H9 (cell line): Measurements from ENCODE around the gene FRS3. TPM values are rescaled to one million over a fixed set of nuclear protein-coding genes. Genes with fewer than 3 reads are reported as not detected.

ENCODE experiments used
- DNase-seq: peaks from one replicate; pipeline ENCODE4 v3.0.0-alpha.2; 2017
- H2AFZ ChIP-seq: one replicate; pipeline ENCODE4 v1.6.1; 2013; ENCODE audit warnings: mild to moderate bottlenecking, low read length, control low read depth, moderate library complexity
- H2AK5ac ChIP-seq: 2 replicates; pipeline ENCODE4 v1.6.1; 2013; ENCODE audit warnings: low read length, control low read depth, mixed read lengths; ENCODE audit not compliant: insufficient read length
- H2BK120ac ChIP-seq: one replicate; pipeline ENCODE4 v1.6.1; 2013; ENCODE audit warnings: low read depth, mild to moderate bottlenecking, low read length, control low read depth, inconsistent platforms; ENCODE audit not compliant: poor library complexity, severe bottlenecking
- H2BK12ac ChIP-seq: 2 replicates; pipeline ENCODE4 v1.6.1; 2013; ENCODE audit warnings: low read length, control low read depth, mixed read lengths, low read depth; ENCODE audit not compliant: insufficient read length
- H2BK15ac ChIP-seq: 2 replicates; pipeline ENCODE4 v1.6.1; 2013; ENCODE audit warnings: low read depth, low read length, control low read depth
- H2BK20ac ChIP-seq: one replicate; pipeline ENCODE4 v1.6.1; 2013; ENCODE audit warnings: low read depth, mild to moderate bottlenecking, low read length, control low read depth, inconsistent platforms; ENCODE audit not compliant: poor library complexity, severe bottlenecking
- H2BK5ac ChIP-seq: 2 replicates; pipeline ENCODE4 v1.6.1; 2013; ENCODE audit warnings: low read length, control low read depth, mixed read lengths; ENCODE audit not compliant: insufficient read length
- H3K14ac ChIP-seq: 2 replicates; pipeline ENCODE4 v1.6.1; 2013; ENCODE audit warnings: low read length, control low read depth; ENCODE audit not compliant: insufficient read depth
- H3K18ac ChIP-seq: 2 replicates; pipeline ENCODE4 v1.6.1; 2013; ENCODE audit warnings: low read depth, mild to moderate bottlenecking, mixed read lengths, low read length, control low read depth; ENCODE audit not compliant: insufficient read length
- H3K23ac ChIP-seq: 2 replicates; pipeline ENCODE4 v1.6.1; 2013; ENCODE audit warnings: low read length, control low read depth, mixed read lengths, low read depth; ENCODE audit not compliant: insufficient read length
- H3K23me2 ChIP-seq: 2 replicates; pipeline ENCODE4 v1.6.1; 2013; ENCODE audit warnings: low read depth, mild to moderate bottlenecking, mixed read lengths, low read length, control low read depth; ENCODE audit not compliant: insufficient read length, poor library complexity, severe bottlenecking
- H3K27ac ChIP-seq: 2 replicates; pipeline ENCODE4 v1.5.1; 2013; ENCODE audit warnings: low read length, control low read depth, mixed read lengths, low read depth; ENCODE audit not compliant: insufficient read length
- H3K27me3 ChIP-seq: 2 replicates; pipeline ENCODE4 v1.6.1; 2013; ENCODE audit warnings: low read length, control low read depth, inconsistent platforms; ENCODE audit not compliant: insufficient read depth
- H3K4ac ChIP-seq: 2 replicates; pipeline ENCODE4 v1.6.1; 2013; ENCODE audit warnings: low read depth, mild to moderate bottlenecking, control low read depth, inconsistent platforms, low read length, moderate library complexity
- H3K4me1 ChIP-seq: 2 replicates; pipeline ENCODE4 v1.6.1; 2013; ENCODE audit warnings: low read length, control low read depth, inconsistent platforms; ENCODE audit not compliant: insufficient read depth
- H3K4me2 ChIP-seq: 2 replicates; pipeline ENCODE4 v1.6.1; 2013; ENCODE audit warnings: low read length, control low read depth, mixed read lengths; ENCODE audit not compliant: insufficient read length, insufficient read depth
- H3K56ac ChIP-seq: 2 replicates; pipeline ENCODE4 v1.6.1; 2013; ENCODE audit warnings: low read depth, mild to moderate bottlenecking, mixed read lengths, low read length, control low read depth; ENCODE audit not compliant: insufficient read length
- H3K79me1 ChIP-seq: 2 replicates; pipeline ENCODE4 v1.6.1; 2013; ENCODE audit warnings: low read depth, mild to moderate bottlenecking, moderate library complexity, low read length, control low read depth, inconsistent platforms; ENCODE audit not compliant: insufficient read depth, poor library complexity, severe bottlenecking
- H3K79me2 ChIP-seq: 2 replicates; pipeline ENCODE4 v1.6.1; 2013; ENCODE audit warnings: low read length, control low read depth, inconsistent platforms; ENCODE audit not compliant: insufficient read depth
- H3K9ac ChIP-seq: 2 replicates; pipeline ENCODE4 v1.6.1; 2013; ENCODE audit warnings: low read length, control low read depth, mixed read lengths; ENCODE audit not compliant: insufficient read length; ENCODE audit errors: extremely low read depth
- H3K9me3 ChIP-seq: one replicate; pipeline ENCODE4 v1.6.1; 2013; ENCODE audit warnings: low read depth, low read length, inconsistent platforms; ENCODE audit not compliant: control insufficient read depth
- H3T11ph ChIP-seq: one replicate; pipeline ENCODE4 v1.6.1; 2013; ENCODE audit warnings: mild to moderate bottlenecking, low read length, control low read depth, inconsistent platforms
- H4K20me1 ChIP-seq: one replicate; pipeline ENCODE4 v1.6.1; 2013; ENCODE audit not compliant: control insufficient read depth, insufficient read length, insufficient read depth
- H4K5ac ChIP-seq: 2 replicates; pipeline ENCODE4 v1.6.1; 2013; ENCODE audit warnings: low read depth, mild to moderate bottlenecking, mixed read lengths, low read length, control low read depth; ENCODE audit not compliant: insufficient read length
- H4K8ac ChIP-seq: replicated peaks from 2 replicates; pipeline ENCODE4 v1.6.1; 2013; ENCODE audit warnings: low read length, control low read depth, mixed read lengths, low read depth; ENCODE audit not compliant: insufficient read length
- H4K91ac ChIP-seq: 2 replicates; pipeline ENCODE4 v1.6.1; 2013; ENCODE audit warnings: low read depth, mild to moderate bottlenecking, moderate library complexity, mixed read lengths, low read length, control low read depth; ENCODE audit not compliant: insufficient read length
- H3K27ac Mint-ChIP-seq, 3 experiments: 2 replicates in 2 of 3; 3 replicates in 1 of 3; pipeline ENCODE4 v1.8.0; 2020 to 2021; ENCODE audit warnings: mixed read lengths in 3 of 3, mild to moderate bottlenecking in 1 of 3, moderate library complexity in 1 of 3
- H3K27me3 Mint-ChIP-seq: 2 replicates; pipeline ENCODE4 v1.8.0; 2021; ENCODE audit warnings: low read depth, mild to moderate bottlenecking, moderate library complexity, mixed read lengths
- H3K36me3 Mint-ChIP-seq, 3 experiments: 2 replicates in 2 of 3; 3 replicates in 1 of 3; pipeline ENCODE4 v1.8.0; 2020 to 2021; ENCODE audit warnings: low read depth in 3 of 3, mixed read lengths in 3 of 3; ENCODE audit not compliant: insufficient read depth in 1 of 3
- H3K4me1 Mint-ChIP-seq, 2 experiments: 2 replicates each; pipeline ENCODE4 v1.8.0; 2020; ENCODE audit warnings: mixed read lengths in 2 of 2
- H3K4me3 Mint-ChIP-seq, 2 experiments: 2 replicates in 1 of 2; 3 replicates in 1 of 2; pipeline ENCODE4 v1.8.0; 2020 to 2021; ENCODE audit warnings: mild to moderate bottlenecking in 2 of 2, mixed read lengths in 2 of 2, moderate library complexity in 1 of 2
- H3K9me3 Mint-ChIP-seq, 2 experiments: 2 replicates in 1 of 2; 3 replicates in 1 of 2; pipeline ENCODE4 v1.8.0; 2020; ENCODE audit warnings: mild to moderate bottlenecking in 2 of 2, mixed read lengths in 2 of 2, moderate library complexity in 1 of 2
- WGBS: extraction: QIAGEN DNeasy Blood & Tissue Kit; methylation state at CpG from one replicate; pipeline ENCODE4 v1.1.7; 2013; ENCODE audit warnings: missing lambda C conversion rate, low lambda C conversion rate, mixed read lengths; ENCODE audit not compliant: insufficient read length; ENCODE audit errors: extremely low coverage; 5-methylcytosine and 5-hydroxymethylcytosine counted together
- total RNA-seq: library from RNA; stranded (reverse); gene quantifications from 2 replicates; pipeline ENCODE4 v1.2.1, GENCODE V29; 2021
- TF ChIP-seq, protein P1 (sequence below): fragments of 200-600 bp; sonication (generic); conservative IDR thresholded peaks from 3 replicates; pipeline ENCODE4 v1.8.0; 2021; ENCODE audit warnings: antibody characterized with exemption, mild to moderate bottlenecking

The FRS3 gene
- total RNA-seq, 1 experiment from 2014 or later = 4.8 TPM

DNA sequence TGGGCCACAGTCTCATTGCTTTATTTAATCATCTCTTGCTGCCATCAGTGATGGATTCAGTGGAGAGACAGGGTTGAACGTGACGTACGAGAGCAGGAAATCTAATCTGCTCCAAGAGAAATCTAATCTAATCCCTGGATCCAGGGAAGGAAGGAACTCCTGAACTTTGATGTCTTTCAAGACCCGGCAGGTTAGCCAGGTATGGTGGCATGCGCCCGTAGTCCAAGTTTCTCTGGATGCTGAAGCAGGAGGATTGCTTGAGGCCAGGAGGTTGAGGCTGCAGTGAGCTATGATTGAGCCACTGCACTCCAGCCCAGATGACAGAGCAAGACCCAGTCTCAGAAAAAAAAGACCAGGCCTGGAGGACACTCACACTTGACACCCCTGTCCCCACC, 21.1 kb downstream of the FRS3 start:
- Histone ChIP-seq H3K23ac (no peak overlapping the region), H2BK15ac (no peak overlapping the region), H3K18ac (no peak overlapping the region), H4K5ac (no peak overlapping the region), H3K4me1 (no peaks in the 10 kb centered on the region), H2BK120ac (no peak overlapping the region), H4K20me1 (no peaks in the 10 kb centered on the region), H2AK5ac (no peak overlapping the region), H4K91ac (no peak overlapping the region), H3K27me3 (no peaks in the 10 kb centered on the region), H3K27ac (no peak overlapping the region), H2BK5ac (no peak overlapping the region), H3K79me2 (no peaks in the 10 kb centered on the region), H3K79me1 (no peaks in the 10 kb centered on the region), H2BK20ac (no peak overlapping the region), H2BK12ac (no peak overlapping the region), H4K8ac (no peak overlapping the region), H3K23me2 (no peaks in the 10 kb centered on the region), H3K4me2 (no peak overlapping the region), H3K9ac (no peak overlapping the region), H3K4ac (no peak overlapping the region), H2AFZ (no peak overlapping the region), H3K9me3 (no peaks in the 10 kb centered on the region), H3T11ph (no peak overlapping the region), H3K56ac (no peak overlapping the region), H3K14ac (no peak overlapping the region)
- no peaks in the 10 kb centered on the region for H3K36me3 Mint-ChIP-seq
- WGBS = no CpG with 5 or more reads among the region's 6 CpGs
- TF ChIP-seq, protein P1, sequence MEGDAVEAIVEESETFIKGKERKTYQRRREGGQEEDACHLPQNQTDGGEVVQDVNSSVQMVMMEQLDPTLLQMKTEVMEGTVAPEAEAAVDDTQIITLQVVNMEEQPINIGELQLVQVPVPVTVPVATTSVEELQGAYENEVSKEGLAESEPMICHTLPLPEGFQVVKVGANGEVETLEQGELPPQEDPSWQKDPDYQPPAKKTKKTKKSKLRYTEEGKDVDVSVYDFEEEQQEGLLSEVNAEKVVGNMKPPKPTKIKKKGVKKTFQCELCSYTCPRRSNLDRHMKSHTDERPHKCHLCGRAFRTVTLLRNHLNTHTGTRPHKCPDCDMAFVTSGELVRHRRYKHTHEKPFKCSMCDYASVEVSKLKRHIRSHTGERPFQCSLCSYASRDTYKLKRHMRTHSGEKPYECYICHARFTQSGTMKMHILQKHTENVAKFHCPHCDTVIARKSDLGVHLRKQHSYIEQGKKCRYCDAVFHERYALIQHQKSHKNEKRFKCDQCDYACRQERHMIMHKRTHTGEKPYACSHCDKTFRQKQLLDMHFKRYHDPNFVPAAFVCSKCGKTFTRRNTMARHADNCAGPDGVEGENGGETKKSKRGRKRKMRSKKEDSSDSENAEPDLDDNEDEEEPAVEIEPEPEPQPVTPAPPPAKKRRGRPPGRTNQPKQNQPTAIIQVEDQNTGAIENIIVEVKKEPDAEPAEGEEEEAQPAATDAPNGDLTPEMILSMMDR = no peak
- peaks cover 5 to 9% of the 10 kb centered on the region in 2 experiments; a peak in 3 of 4 replicates for H3K4me1 Mint-ChIP-seq
- no peaks in the 10 kb centered on the region for H3K9me3 Mint-ChIP-seq
- peak overlapping the region in 1 of 3 experiments; percentile 31; a peak in 1 of 7 replicates for H3K27ac Mint-ChIP-seq
- no peak overlapping the region for H3K4me3 Mint-ChIP-seq
- peaks cover 19% of the 10 kb centered on the region for H3K27me3 Mint-ChIP-seq
- DNase-seq = no peak
